Measurements from ENCODE around the gene DAPK2. TPM values are rescaled to one million over a fixed set of nuclear protein-coding genes. Genes with fewer than 3 reads are reported as not detected.
"Not testable (repeated sequence)": the region's sequence is repeated elsewhere in the genome, so short reads cannot be mapped to it uniquely, and the experiment has no call there.

Gene DAPK2
- polyA plus RNA-seq, 2 of the 4 experiments (the other 2 are of a cell fraction), result 3.1 to 4.8 TPM

DNA sequence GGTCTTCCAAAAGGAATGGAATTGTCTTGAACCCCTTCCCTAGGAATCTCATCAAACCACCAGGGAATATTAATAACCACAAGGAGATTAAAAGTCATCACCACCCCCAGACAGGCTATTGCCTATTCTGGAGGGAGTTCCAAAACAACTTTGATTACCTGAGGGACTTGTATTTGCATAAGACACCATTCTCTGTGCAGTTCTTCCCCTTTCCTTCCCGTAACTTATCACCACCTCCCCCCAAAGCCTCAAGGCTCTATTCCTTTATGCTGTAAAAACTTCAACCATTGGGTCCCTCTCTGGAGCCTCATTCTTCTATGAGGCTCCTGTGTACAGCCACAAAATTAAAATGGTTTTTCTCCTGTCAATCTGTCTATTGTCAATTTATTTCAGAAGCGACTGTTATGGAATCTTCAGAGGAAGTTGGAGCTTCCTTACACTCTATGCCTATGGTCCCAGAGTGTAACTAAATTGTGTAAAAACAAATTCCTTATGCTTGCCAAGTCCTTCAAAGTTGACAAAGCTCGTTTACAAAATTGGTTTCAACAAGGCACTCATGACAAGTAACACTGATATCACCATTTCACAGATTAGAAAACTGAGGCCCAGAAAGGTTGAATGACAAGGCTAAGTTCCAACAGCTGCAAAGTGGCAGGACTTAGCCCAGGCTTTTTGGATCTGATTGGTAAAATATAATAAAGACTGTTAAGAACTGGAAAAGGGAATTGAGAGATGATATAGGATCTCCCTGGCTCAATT lies 144.2 kb downstream of the DAPK2 start:
- DNase-seq (ENCODE audit: low read depth in 1 of 2, low spot score in 1 of 2) (no peak), ATAC-seq (no peak), FAIRE-seq (no peak)
- ChIA-PET POLR2A (no interaction called here), CTCF (interaction anchor here (0.5 to 6.3 kb wide), 8 partner anchors 9 to 662 kb away, joined by 3 to 45 read pairs (median 3); partner anchors contain the start of gene DAPK2)
- no peak overlapping the region for H3K27ac ChIP-seq
- H3K4me1 ChIP-seq, result peaks cover 3% of the 10 kb centered on the region
- no peak for TF ChIP-seq SREBF2 (IDR thresholded peaks at IDR 0.05)
- TF ChIP-seq POLR2AphosphoS2 (conservative IDR thresholded peaks at IDR 0.05; ENCODE audit: low read length), result no peak
- no peak overlapping the region for H3K4me3 ChIP-seq
- H3K4me2 ChIP-seq, result no peak overlapping the region
- H3K9me3 ChIP-seq, result no peaks in the 10 kb centered on the region
- 60% methylated on average over 3 of the region's 3 CpGs for WGBS (ENCODE audit: missing lambda C conversion rate)

GRCh38 chr15:63900306-63900705 lies 146.0 kb downstream of the DAPK2 start:
- ATAC-seq (no peak), DNase-seq (ENCODE audit: low read depth in 1 of 2, low spot score in 1 of 2) (no peak), FAIRE-seq (no peak)
- 50% methylated on average over 1 of the region's 1 CpG for WGBS (ENCODE audit: missing lambda C conversion rate)
- Histone ChIP-seq H3K9me3 (no peaks in the 10 kb centered on the region), H3K4me1 (peaks cover 14% of the 10 kb centered on the region), H3K27ac (no peak overlapping the region), H3K4me2 (no peak overlapping the region), H3K4me3 (no peak overlapping the region)
- POLR2A ChIA-PET, result no interaction called here
- TF ChIP-seq PHF8 (IDR thresholded peaks at IDR 0.05; ENCODE audit: borderline replicate concordance, low read depth) (no peak), JUNB (IDR thresholded peaks at IDR 0.05) (no peak), KDM1A (IDR thresholded peaks at IDR 0.05; ENCODE audit: low read depth) (no peak), CHD4 (IDR thresholded peaks at IDR 0.05; ENCODE audit: borderline replicate concordance) (no peak), FOXS1 (CRISPR knock-in tag; IDR thresholded peaks at IDR 0.05) (no peak), SREBF2 (IDR thresholded peaks at IDR 0.05) (no peak), POLR2AphosphoS2 (conservative IDR thresholded peaks at IDR 0.05; ENCODE audit: low read length) (no peak), CBX8 (IDR thresholded peaks at IDR 0.05) (no peak), ESRRA (IDR thresholded peaks at IDR 0.05; ENCODE audit: borderline replicate concordance, low read length) (no peak), BCL3 (IDR thresholded peaks at IDR 0.05) (no peak), HES2 (IDR thresholded peaks at IDR 0.05) (no peak)
- CTCF ChIA-PET, result interaction anchor here (1.7 to 3.6 kb wide), 3 partner anchors 9 to 146 kb away, joined by 9 to 14 read pairs (median 13); partner anchors contain the start of gene DAPK2

DNA sequence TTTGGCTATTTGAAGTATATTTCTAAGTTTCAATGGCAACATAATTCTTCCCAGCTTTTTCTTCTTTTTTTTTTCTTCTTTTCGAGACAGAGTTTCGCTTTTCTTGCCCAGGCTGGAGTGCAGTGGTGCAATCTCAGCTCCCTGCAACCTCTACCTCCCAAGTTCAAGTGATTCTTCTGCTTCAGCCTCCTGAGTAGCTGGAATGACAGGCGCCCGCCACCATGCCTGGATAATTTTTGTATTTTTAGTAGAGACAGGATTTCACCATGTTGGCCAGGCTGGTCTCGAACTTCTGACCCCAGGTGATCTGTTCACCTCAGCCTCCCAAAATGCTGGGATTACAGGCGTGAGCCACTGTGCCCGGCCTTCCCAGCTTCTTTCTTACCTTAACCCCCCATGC lies 146.7 kb downstream of the DAPK2 start:
- H3K4me3 ChIP-seq; DNase-seq (ENCODE audit: low read depth in 1 of 2, low spot score in 1 of 2); ATAC-seq; H3K9me3 ChIP-seq; H3K4me2 ChIP-seq; POLR2A ChIA-PET; FAIRE-seq; H3K27ac ChIP-seq: not testable (repeated sequence)
- H3K4me1 ChIP-seq, result peaks cover 14% of the 10 kb centered on the region
- CTCF ChIA-PET, result interaction anchor here (0.7 to 3.6 kb wide), 7 partner anchors 9 to 168 kb away, joined by 3 to 13 read pairs (median 3); partner anchors contain the start of gene DAPK2
- 87% methylated on average over 7 of the region's 7 CpGs for WGBS (ENCODE audit: missing lambda C conversion rate)

GRCh38 chr15:63899193-63899592 lies 147.1 kb downstream of the DAPK2 start:
- WGBS (ENCODE audit: missing lambda C conversion rate), result 94% methylated on average over 7 of the region's 7 CpGs
- H3K4me1 ChIP-seq, result peaks cover 14% of the 10 kb centered on the region
- POLR2A ChIA-PET, result interaction anchor here (0.6 kb wide), 1 partner anchor 8 kb away, joined by 5 read pairs; no protein-coding TSS in a partner anchor
- no peak overlapping the region for H3K4me3 ChIP-seq
- H3K27ac ChIP-seq, result no peak overlapping the region
- no peak for FAIRE-seq
- ATAC-seq, result no peak
- CTCF ChIA-PET, result interaction anchor here (0.7 to 3.6 kb wide), 7 partner anchors 8 to 169 kb away, joined by 3 to 13 read pairs (median 3); partner anchors contain the start of gene DAPK2
- no peak overlapping the region for H3K4me2 ChIP-seq
- no peaks in the 10 kb centered on the region for H3K9me3 ChIP-seq
- DNase-seq (ENCODE audit: low read depth in 1 of 2, low spot score in 1 of 2), result no peak
- no peak for TF ChIP-seq KDM5A (IDR thresholded peaks at IDR 0.05)
- TF ChIP-seq MAFK (IDR thresholded peaks at IDR 0.05; ENCODE audit: partially characterized antibody), result no peak
- TF ChIP-seq, protein P1, sequence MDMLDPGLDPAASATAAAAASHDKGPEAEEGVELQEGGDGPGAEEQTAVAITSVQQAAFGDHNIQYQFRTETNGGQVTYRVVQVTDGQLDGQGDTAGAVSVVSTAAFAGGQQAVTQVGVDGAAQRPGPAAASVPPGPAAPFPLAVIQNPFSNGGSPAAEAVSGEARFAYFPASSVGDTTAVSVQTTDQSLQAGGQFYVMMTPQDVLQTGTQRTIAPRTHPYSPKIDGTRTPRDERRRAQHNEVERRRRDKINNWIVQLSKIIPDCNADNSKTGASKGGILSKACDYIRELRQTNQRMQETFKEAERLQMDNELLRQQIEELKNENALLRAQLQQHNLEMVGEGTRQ (IDR thresholded peaks at IDR 0.05), result no peak
- no peak for TF ChIP-seq CBX2 (IDR thresholded peaks at IDR 0.05; ENCODE audit: borderline replicate concordance, low read depth)
- TF ChIP-seq HMGXB4 (CRISPR knock-in tag; IDR thresholded peaks at IDR 0.05; ENCODE audit: borderline replicate concordance), result no peak
- TF ChIP-seq HOXB13 (CRISPR knock-in tag; IDR thresholded peaks at IDR 0.05; ENCODE audit: low read depth), result no peak
- TF ChIP-seq EHF (CRISPR knock-in tag; IDR thresholded peaks at IDR 0.05), result no peak
- TF ChIP-seq REST (IDR thresholded peaks at IDR 0.05), result no peak
- no peak for TF ChIP-seq FOSB (CRISPR knock-in tag; IDR thresholded peaks at IDR 0.05)
- TF ChIP-seq ESRRA (IDR thresholded peaks at IDR 0.05; ENCODE audit: borderline replicate concordance, low read length), result no peak
- TF ChIP-seq HEYL (CRISPR knock-in tag; IDR thresholded peaks at IDR 0.05), result no peak

All from A549 (cell line).